HG03342 (cell line): ENCODE data around the gene CLCNKB.
"Not testable (repeated sequence)": the region's sequence is repeated elsewhere in the genome, so short reads cannot be mapped to it uniquely, and the experiment has no call there.

Experiments used
- ATAC-seq: cut with Tn5 transposase; IDR thresholded peaks from one replicate; pipeline ENCODE4 v1.9.1; 2021; ENCODE audit warnings: mild to moderate bottlenecking, moderate library complexity; ENCODE audit not compliant: unreplicated experiment

The CLCNKB gene

GRCh38 chr1:16029288-16029687, 14.3 kb upstream of the CLCNKB start:
- no peak for ATAC-seq

- no peak for ATAC-seq
Observed at GRCh38 chr1:16031551-16031950, 12.0 kb upstream of the CLCNKB start.

GRCh38 chr1:16032388-16033102, 11.0 kb upstream of the CLCNKB start:
- ATAC-seq: no peak

- ATAC-seq: not testable (repeated sequence)
Observed at GRCh38 chr1:16033103-16033632, 10.4 kb upstream of the CLCNKB start.

GRCh38 chr1:16036461-16036860, 7.1 kb upstream of the CLCNKB start:
- ATAC-seq: not testable (repeated sequence)

- no peak for ATAC-seq
Observed at GRCh38 chr1:16038620-16038912, 5.0 kb upstream of the CLCNKB start.

GRCh38 chr1:16039871-16040270, 3.7 kb upstream of the CLCNKB start:
- not testable (repeated sequence) for ATAC-seq

- ATAC-seq: no peak
Observed at GRCh38 chr1:16041200-16041599, 2.4 kb upstream of the CLCNKB start.

GRCh38 chr1:16042096-16042495, 1.5 kb upstream of the CLCNKB start:
- no peak for ATAC-seq

- not testable (repeated sequence) for ATAC-seq
Observed at GRCh38 chr1:16042654-16043053, 928 bp upstream of the CLCNKB start.

GRCh38 chr1:16043950-16044349, 368 bp downstream of the CLCNKB start:
- ATAC-seq: no peak

GRCh38 chr1:16046842-16047241, 3.3 kb downstream of the CLCNKB start:
- no peak for ATAC-seq

- no peak for ATAC-seq
Observed at GRCh38 chr1:16047791-16048475, 4.4 kb downstream of the CLCNKB start.

GRCh38 chr1:16048573-16049189, 5.1 kb downstream of the CLCNKB start:
- no peak for ATAC-seq

- ATAC-seq: no peak
Observed at GRCh38 chr1:16050328-16050727, 6.7 kb downstream of the CLCNKB start.

GRCh38 chr1:16051039-16051438, 7.5 kb downstream of the CLCNKB start:
- no peak for ATAC-seq

GRCh38 chr1:16051949-16052348, 8.4 kb downstream of the CLCNKB start:
- not testable (repeated sequence) for ATAC-seq

GRCh38 chr1:16053781-16054502, 10.4 kb downstream of the CLCNKB start:
- ATAC-seq: no peak

GRCh38 chr1:16054598-16055540, 11.3 kb downstream of the CLCNKB start:
- ATAC-seq: no peak
